HG03469 (cell line): ENCODE results near the gene KCP.
"Not testable (repeated sequence)": the region's sequence is repeated elsewhere in the genome, so short reads cannot be mapped to it uniquely, and the experiment has no call there.

Experiments used
- ATAC-seq: cut with Tn5 transposase; IDR thresholded peaks from one replicate; pipeline ENCODE4 v1.9.1; 2021; ENCODE audit warnings: mild to moderate bottlenecking, moderate library complexity, moderate number of reproducible peaks; ENCODE audit not compliant: unreplicated experiment

Gene KCP

DNA sequence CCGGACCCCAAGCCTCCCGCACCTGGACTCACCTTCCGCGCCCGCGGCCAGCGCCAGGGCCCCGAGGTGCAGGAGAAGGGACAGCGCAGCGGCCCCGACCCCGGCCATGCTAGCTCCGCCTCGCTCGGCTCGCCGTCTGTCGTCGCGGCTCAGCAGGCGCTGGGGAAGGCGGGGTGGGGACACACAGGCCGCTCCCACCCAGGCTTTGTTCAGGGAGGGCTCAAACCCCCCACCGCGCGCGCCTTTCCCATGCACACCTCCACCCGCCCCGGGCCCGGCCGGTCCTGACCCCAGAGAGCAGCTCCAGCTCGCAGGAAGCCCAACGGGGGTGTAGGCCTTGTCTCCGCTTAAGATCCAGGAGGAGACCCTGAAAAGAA lies at the start of gene KCP:
KCP (minus strand) TSS at position 141 of the 377 bp plus-strand sequence; CDS start at position 108, 33 bp downstream.
- no peak for ATAC-seq

DNA sequence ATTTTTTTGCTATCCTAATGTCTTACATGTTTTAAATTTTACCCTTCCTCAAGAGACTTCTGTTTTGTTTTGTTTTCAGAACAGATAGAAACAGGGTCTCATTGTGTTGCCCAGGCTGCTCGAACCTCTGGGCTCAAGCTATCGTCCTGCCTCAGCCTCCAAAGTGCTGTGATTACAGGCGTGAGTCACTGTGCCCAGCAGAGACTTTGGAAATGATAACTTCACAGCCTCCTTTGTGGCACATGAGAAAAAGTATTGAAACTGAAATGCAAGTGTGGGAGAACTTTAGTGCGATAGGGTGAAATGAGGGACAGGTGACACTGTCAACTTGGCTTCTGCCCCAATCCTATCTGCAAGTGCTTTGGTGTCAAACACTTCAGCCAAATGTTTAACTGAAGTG lies 48.8 kb upstream of the KCP start:
- ATAC-seq = no peak

DNA sequence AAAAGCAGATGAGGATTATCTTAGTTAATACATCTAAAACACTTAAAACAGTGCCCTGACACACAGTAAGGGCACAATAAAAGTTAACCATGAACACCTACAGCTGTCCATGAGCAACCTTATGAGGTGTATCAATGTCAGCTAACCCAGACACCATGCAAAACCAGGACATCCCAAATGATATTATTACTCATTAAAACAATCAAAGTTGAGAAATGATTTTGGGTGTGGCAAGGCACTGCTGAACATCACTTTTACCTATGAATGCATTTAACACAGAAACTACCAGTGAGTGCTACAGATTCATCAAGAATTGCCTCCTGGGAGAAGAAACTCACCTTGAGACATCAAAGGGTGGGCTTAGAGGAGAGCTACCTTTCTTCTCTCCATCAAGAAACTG lies 45.5 kb upstream of the KCP start:
- no peak for ATAC-seq

DNA sequence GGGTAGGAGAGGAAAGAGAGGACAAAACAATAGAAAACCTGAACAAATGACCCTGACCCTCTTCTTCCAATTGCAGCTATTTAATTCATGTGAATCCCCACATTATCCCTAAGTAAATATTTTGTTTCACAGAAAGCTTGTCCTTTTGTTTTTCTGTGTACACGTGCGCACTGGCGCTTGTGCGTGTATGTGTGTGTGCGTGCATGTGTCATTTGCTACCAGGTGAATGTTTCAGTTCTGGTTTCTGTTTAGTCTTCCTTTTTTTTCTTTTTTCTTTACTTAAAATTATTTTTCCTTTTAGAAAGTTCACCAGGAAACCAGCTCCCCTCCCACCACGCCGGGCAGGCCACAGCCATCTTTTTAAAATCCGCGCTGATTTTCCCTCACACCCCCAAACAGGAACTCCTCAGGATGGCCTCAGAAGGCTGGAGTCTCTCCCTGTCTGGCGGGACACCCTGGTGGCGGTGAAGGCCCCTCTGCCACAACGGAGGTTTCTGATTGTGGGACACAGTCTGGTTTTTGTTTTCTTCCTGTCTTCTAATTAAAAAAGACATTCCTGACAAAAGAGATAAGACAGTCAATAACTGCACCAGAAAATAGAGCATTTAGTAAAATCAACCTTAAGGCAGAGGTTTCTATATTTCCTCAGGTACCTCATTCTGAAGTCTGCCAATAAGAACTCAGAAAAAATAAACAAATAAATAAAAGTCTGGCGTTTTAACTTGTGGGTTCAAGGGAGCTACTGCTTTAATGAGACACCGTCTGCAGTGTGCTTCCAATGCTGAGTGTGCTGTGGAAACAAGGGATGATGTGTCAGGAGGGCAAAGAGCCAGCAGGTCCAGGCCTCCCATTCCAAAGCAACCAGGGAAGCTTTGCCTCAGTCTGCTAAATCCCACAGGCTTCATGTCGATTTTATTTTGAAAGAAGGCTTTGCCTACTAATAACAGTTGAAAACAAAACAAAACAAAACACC lies 44.6 kb upstream of the KCP start:
- ATAC-seq = no peak

DNA sequence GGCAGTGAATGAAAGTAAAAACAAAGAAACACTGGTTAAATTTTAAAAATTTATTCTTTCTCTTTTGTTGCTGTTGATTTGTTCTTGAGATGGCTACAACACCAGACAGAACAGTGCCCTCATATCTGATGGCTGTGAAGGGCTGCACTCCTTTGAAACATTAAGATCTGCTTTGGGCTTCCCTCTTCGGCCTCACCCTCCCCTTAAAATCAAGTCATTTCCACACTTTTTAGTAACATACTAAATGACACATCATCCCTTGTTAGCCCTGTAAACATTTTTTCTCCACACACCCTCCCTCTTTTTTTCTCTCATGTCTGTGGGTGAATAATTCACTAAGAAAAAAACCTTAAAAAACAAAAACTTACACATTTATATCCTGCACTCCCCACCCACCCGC lies 43.6 kb upstream of the KCP start:
- ATAC-seq = no peak

DNA sequence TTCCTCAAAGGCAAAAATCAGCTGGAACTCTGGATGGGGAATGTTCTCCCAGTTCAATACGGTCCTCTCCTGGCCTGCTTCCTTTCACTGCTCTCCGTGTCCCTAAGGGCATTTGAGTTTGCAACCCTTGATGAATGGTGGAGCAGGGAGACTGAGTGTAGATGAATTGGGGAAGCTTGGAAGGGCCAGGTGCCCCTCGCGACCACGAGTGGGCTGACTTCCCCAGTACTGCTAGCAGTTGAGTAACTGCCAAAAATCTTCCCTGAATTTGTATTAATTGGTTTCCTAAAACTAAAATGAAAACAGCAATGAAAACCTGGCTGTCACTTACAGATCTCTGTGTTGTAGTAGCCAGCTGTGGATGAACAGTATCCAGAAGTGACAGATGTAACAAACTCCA lies 40.8 kb upstream of the KCP start:
- ATAC-seq = no peak

DNA sequence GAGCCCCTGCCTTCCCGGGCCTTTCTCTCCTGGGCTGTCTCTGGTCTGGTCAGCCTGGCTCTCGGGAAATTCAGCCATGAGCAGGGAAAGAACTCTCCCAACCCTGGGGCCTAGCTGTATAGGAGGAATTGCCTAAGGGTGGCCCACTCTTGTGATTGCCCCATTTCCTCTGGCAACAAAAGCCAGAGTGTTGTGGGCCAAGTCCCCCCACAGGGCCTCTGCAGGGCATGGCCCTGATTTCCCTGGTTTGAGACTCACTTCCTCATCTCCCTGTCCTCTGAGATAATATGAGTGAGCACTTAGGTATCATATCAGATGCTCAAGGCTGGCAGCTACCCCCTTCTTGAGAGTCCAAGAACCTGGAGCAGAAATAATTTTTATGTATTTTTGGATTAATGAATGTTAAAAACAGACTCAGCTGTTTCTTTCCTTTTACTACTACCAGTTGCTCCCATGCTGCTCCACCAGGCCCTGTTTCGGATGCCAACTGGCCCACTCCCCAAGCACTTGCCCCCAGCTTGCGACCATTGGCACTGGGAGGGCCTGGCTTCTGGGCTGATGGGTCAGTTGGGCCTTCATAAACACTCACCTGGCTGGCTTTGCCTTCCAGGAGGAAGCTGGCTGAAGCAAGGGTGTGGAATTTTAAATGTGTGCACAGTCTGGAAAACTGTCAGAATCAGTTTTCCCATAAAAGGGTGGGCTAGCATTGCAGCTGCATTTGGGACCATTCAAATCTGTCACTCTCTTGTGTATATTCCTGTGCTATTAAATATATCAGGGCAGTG lies 38.7 kb upstream of the KCP start:
- no peak for ATAC-seq

DNA sequence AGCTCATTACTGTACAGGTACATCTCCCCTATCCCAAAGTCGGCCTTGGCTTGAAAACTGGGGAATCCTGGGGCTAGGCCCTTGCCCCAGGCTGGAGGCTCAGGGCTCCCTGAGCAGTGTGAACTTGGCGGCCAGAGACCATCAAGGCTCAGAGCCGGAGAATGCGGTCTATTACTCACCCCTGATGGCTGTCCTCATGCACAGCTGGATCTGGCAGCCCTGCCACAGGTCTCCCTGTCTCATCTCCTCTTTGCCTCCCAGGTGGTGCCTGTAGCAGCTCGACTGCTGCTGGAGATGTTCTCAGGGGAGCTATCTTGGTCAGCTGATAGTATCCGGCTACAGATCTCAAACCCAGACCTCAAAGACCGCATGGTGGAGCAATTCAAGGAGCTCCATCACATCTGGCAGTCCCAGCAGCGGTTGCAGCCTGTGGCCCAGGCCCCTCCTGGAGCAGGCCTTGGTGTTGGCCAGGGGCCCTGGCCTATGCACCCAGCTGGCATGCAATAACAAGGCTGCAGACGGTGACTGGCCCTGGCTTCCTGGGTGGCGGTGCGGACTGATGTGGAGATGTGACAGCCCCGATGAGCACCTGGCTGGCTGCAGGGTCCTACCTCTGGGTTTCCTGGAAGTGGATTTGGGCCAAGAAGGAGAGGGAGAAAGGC lies 37.9 kb upstream of the KCP start:
- ATAC-seq = no peak

DNA sequence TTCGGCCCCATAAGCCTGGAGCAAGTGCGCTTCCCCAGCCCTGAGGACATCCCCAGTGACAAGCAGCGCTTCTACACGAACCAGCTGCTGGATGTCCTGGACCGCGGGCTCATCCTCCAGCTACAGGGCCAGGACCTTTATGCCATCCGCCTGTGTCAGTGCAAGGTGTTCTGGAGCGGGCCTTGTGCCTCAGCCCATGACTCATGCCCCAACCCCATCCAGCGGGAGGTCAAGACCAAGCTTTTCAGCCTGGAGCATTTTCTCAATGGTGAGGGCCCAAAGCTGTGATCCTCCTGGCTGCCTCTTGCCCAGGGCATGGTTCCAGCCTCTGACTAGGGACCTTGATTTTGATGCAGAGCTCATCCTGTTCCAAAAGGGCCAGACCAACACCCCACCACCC lies 37.3 kb upstream of the KCP start:
- no peak for ATAC-seq

DNA sequence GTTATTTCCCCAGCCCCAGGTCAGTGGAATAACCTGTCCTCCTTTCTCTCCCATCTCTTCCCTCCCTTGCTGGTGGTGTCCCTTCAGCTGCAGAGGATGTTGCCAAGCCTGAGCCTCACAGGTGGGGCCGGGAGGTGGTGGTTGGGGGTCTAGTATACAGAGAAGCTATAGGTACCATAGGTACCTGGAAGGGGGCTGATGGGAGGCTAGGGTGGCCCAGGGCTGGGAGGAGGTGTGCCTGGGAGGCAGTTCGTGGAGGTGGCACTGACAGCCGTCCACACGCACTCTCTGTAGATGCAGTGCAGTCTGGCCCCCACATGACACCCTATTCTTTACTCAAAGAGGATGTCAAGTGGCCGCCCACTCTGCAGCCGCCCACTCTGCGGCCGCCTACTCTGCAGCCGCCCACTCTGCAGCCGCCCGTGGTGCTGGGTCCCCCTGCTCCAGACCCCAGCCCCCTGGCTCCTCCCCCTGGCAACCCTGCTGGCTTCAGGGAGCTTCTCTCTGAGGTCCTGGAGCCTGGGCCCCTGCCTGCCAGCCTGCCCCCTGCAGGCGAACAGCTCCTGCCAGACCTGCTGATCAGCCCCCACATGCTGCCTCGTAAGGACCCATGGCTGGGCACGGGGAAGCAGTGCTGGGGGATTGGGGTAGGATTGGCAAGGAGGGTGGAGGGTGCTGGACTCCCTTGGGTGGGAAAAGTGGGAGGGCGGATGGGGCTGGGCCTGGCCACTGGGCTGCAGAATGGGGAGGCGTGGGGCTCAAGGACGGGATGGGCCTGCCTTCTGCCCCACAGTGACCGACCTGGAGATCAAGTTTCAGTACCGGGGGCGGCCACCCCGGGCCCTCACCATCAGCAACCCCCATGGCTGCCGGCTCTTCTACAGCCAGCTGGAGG lies 36.7 kb upstream of the KCP start:
- no peak for ATAC-seq

DNA sequence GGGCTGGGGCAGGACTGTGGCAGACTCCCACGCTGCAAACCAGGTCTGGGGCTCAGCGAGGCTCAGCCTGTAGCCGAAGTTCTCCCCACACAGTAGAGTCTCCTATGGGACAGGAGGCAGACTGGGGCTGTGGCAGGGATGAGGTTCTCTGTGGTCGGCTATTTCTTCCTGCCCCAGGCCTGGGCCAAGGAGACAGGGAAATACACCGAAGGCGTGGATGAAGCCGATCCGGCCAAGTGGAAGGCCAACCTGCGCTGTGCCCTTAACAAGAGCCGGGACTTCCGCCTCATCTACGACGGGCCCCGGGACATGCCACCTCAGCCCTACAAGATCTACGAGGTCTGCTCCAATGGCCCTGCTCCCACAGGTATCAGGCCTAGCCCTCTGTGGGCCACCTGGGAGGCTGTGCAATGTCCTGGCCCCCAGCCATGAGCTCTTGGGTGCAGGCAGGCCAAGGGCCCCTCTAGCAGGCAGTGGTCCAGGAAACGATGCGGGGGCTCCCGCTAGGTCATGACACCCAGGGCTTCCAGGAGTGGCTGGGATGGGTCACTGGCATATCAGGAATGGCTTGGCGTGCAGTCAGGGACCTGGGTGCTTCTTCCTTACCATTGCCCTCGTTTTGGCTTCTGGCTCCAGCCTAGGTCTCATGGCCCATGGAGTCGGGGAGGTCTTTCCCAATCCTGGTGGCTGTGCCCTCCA lies 35.3 kb upstream of the KCP start:
- ATAC-seq = no peak

DNA sequence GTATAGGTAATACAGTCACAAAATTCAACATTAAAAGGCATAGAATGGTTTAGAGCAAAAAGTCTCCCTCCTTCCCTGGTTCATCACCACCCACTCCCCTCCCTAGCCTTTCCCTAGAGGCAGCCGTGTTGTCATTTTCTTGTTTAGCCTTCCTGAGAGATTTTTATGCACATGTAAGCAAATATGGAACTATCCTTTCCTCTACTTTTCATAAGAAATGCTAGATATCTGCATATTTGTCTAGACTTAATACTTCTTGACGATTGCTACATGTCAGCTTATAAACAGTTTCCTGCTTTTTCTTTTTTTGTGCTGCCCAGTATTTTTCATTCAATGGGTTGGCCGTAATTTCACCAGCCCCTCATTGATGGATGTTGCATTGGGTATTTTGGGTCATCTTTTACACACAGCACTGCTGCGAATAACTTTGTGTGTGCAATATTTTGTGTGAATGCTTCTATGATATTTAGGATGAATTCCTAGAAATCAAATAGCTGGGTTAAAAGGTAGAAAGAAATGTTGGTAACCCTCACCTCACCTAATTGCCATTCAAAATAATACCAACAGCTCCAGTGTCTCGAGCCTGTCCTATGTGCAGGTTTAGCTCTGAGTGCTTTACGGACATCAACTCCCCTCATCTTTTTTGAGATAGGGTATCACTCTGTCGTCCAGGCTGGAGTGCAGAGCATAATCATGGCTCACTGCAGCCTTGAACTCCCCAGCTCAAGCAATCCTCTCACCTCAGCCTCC lies 34.2 kb upstream of the KCP start:
- no peak for ATAC-seq

DNA sequence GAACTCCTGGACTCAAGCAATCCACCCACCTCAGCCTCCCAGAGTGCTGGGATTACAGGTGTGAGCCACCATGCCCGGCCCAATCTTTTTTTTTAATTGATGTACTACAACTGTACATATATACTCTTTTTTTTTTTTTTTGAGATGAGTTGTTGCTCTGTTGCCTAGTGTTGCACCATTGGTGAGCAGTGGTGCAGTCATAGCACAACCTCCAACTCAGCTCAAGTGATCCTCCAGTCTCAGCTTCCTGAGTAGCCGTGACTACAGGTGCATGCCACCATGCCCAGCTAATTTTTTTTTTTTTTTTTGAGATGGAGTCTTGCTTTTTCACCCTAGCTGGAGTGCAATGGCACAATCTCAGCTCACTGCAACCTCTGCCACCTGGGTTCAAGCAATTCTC lies 32.7 kb upstream of the KCP start:
- not testable (repeated sequence) for ATAC-seq

DNA sequence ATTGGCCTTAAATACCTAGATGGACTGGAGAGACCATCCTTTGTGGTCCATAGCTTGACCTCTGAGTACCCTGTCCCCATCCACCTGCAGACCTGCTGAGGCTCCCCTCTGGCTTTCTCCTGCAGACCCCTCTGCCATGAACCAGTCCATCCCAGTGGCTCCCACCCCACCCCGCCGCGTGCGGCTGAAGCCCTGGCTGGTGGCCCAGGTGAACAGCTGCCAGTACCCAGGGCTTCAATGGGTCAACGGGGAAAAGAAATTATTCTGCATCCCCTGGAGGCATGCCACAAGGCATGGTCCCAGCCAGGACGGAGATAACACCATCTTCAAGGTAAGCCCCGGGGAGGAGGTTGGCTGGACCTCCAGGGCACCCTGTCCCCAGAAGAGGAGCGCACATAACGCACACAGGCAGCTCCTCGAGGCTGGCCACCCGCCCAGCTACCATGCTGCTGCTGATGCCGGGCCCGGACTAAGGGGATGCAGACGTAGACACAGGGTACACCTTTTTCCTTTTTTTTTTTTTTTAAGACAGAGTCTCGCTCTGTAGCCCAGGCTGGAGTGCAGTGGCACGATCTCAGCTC lies 31.5 kb upstream of the KCP start:
- ATAC-seq = no peak

DNA sequence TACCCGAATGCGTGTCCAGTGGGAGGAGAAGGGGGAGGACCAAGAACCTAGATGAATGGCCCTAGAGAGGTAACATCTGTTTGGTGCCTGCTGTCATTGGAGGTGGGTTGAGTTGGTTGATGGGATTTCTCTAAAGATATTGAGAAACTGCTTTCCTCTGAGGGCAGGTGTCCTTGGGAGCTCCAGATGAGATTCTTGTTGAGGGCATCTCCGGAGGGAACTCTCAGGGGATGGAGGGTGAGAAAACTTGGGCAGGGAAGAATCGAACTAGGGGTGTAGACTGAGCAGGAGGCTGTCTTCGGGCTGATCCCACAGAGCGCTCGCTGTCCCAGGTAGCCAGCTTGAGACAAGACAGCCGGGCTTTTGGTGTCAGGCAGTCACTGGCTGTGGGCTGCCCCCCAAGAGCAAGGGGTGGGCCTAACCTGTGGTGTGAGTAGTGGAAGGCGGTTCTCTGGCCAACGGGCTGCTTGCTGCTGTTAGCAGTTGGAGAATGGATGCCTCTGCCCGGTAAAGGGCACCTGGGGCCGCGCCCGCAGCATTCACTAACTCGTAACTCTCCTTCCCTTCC lies 30.9 kb upstream of the KCP start:
- ATAC-seq = no peak

DNA sequence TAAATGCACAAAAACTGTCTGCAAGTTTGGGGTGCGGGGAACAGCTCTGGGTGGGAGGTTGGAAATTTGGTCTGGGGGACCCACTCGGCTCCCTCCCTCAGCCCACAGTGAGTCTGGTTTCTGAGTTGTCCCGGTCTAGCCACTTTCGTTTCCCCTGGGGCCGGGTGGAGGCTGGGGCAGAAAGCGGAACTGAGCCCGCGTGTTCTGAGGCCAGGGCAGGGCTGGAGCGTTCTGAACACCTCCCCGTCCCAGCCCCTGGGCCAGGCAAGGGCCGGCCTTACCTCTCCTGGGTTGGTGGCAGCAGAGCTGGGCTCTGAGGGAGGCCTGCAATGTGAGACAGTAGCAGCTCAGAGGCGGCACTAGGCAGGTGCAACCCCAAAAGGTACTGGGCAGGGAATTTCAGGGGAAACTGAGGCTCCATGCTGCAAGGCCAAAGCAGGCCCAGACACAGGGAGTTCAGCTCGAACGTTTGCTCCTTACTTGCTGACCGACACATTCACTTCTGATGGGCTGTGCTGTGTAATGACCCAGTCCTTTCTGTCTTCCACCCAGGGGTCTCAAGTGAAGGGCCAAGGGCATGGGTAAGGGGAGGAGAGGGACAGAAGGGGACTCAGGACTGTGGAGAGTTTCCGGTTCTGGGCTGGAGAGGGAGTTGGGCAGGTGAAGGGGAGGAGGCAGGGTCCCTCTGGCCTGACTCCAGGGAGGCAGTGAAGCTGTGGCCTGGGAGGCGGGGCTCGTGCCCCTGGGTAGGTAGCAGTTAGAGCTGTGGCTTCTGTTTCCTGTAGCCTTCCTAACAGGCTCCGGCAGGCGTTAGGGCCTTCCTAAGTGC lies 30.2 kb upstream of the KCP start:
- peak; percentile 36 for ATAC-seq

DNA sequence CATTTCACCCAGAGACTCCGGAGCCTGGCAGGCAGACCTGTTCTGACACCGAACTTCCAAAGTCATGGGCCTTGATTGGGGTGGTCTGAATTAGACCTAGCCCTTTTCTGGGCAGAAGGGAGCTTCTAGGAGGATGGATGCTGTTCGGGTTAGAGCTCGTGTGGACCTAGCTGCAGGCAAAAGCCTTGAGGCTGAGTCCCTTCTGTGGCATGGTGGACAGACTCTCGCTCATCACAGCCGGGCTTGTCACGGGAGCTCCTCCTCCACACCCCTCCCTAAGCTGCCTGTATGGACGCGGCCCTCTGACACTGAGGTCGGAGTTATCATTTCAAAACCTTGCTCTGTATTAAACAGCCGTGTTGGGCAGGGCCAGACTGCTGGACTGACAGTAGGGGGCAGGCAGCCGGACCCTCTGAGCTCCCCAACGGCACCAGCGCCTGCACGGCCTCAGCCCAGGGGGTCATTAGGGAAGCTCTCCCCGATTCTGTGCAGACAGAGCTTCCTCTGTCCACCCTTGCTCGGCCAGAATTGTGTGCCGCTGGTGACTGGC lies 29.4 kb upstream of the KCP start:
- no peak for ATAC-seq
